NCI-H1105 (cell line): ENCODE results near the gene SPATA31A6.
"Not testable (repeated sequence)": the region's sequence is repeated elsewhere in the genome, so short reads cannot be mapped to it uniquely, and the experiment has no call there.

ENCODE experiments used
- DNase-seq: peaks from one replicate; lab custom pipeline; 2025; lab: John Stamatoyannopoulos, UW

SPATA31A6 gene

DNA sequence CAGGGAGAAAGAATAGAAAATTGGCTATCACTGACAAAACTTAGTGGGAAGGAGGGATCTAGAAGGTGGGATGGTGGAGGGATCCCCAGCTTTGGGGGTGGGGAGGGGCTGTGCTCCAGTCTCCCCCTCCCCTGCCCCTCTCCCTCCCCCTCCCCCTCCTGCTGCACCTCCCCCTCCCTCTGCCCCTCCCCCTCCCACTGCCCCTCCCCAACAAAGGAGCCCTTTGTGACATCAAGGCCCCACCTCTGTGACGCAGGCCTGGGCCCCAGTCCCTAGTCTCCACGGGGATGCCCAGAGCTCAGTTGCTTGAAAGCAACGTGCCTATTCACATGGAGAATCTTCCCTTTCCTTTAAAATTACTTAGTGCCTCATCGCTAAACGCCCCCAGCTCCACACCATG lies at the start of gene SPATA31A6:
TSS of gene SPATA31A6 (plus strand) at position 301 of the 400 bp plus-strand sequence. CDS start at position 330, 29 bp downstream.
- not testable (repeated sequence) for DNase-seq

DNA sequence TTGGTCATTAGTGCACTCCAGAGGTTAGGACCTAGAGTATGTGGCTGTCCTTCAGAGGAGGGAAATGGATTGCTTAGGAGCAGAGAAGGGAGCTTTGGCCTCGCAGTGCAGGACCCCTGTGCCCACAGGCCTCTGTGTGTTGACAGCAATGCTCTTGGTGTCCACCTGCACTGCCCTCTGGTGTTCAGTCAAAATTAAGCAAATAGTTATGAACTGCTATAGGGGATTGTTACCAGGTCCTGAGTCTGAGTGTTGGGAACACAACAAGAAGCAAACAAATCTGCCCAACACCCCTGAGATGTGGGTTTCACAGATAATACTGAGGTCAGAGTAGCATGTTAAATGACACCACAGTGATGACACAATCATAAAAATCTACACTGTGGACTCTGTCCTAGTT lies 23.2 kb upstream of the SPATA31A6 start:
- DNase-seq = not testable (repeated sequence)

GRCh38 chr9:42219861-42220260 lies 36.4 kb downstream of the SPATA31A6 start:
- DNase-seq = not testable (repeated sequence)

DNA sequence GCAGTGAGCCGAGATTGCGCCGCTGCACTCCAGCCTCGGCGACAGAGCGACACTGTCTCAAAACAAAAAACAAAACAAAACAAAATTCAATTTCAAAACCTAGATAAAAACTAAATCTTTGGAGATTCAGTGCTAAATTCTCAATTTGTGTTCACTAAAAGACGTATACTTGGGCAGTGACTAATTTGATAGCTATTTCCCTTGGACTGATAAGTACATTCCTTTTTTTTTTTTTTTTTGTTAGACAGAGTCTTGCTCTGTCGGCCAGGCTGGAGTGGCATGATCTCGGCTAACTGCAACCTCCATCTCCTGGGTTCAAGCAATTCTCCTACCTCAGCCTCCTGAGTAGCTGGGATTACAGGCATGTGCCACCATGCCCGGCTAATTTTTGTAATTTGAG lies 39.8 kb downstream of the SPATA31A6 start:
- DNase-seq = not testable (repeated sequence)

GRCh38 chr9:42233031-42233430 lies 49.6 kb downstream of the SPATA31A6 start:
- not testable (repeated sequence) for DNase-seq

GRCh38 chr9:42234610-42235009 lies 51.2 kb downstream of the SPATA31A6 start:
- not testable (repeated sequence) for DNase-seq

DNA sequence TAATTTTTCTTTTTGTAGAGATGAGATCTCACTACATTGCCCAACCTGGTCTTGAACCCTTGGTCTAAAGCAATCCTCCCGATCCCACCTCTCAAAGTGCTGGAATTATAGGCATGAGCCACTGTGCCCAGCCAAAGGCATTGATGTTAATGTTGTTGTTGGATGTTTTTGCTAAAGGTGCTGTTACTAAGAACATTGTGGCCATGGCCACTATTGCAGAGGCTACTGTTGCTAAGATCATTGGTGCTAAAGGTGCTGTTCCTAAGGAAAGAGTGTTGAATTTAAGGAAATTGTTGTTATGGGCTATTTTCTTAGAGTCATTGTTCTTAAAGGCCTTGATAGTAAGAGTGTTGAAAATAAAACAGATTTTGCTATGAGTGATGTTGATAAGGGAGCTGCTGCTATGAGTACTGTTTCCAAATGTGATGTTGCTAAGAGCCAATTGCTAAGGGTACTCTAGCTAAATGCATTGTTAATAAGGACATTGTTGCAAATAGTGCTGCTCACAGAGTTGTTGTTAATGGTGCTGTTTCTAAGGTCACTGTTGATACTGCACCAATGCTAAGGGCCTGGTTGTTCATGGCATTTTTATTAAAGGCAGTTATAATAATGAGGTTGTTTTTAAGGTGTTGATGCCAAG lies 52.0 kb downstream of the SPATA31A6 start:
- DNase-seq = not testable (repeated sequence)

DNA sequence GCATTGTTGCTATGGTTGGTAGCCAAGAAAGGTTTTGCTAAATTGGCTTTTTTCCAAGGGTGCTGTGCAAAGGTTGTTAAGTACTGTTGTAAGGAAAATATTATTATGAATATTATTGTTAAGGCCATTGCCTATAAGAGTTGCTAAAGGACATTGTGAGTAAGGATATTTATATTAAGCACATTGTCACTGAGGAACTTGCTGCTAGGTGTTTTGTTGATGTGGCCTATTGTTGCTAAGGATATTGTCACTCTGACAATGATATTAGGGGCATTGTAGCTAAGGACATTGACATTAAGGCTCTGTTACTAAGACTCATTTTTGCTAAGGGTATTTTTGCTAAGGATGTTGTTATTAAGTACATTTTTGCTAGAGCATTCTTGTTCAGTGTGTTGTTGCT lies 52.6 kb downstream of the SPATA31A6 start:
- not testable (repeated sequence) for DNase-seq

DNA sequence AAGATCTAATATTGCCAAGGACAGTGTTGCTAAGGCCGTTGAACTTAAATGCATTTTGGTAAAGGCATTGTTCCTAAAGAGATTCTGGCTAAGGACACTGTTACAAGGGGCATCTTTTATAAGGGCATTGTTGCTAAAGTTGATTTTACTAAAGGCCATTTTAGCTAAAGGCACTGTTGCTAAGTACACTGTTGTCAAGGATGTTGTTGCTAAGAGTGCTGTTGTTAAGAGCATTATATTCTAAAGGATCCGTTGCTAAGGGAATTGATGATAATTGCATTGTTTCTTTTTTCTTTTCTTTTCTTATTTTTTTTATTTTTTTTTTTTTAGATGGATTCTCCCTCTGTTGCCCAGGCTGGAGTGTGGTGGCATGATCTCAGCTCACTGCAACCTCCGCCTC lies 53.9 kb downstream of the SPATA31A6 start:
- DNase-seq = not testable (repeated sequence)

DNA sequence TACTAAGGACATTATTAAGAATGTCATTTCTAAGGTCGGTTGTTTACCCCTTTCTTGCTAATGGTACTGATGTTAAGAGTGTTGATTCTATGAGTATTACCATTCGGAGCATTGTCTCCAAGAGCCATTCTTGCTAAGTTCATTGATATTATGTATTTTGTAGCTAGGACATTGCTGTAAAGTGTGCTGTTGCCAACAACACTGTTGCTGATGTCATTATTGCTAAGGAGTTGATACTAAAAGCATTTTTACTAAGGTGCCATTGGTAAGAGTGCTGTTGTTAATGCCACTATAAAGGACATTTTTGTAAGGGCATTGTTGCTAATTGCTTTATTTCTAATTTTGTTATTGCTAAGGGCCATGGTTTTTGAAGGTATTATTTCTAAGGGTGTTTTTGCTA lies 55.4 kb downstream of the SPATA31A6 start:
- DNase-seq = not testable (repeated sequence)
